GM18861 (cell line): Measurements from ENCODE around the gene ZFAND2B.
A peak's percentile ranks its signal among the peaks of the same experiment; 100 is the strongest.
"Not testable (repeated sequence)": the region's sequence is repeated elsewhere in the genome, so short reads cannot be mapped to it uniquely, and the experiment has no call there.

Experiments
- ATAC-seq: cut with Tn5 transposase; IDR thresholded peaks from one replicate; pipeline ENCODE4 v1.9.1; 2021; ENCODE audit not compliant: unreplicated experiment

Gene ZFAND2B

GRCh38 chr2:219175928-219176817 is 30.4 kb upstream of the ZFAND2B start:
- ATAC-seq: peak; percentile 18

- peak; percentile 55 for ATAC-seq
Observed at GRCh38 chr2:219176818-219177551, 29.6 kb upstream of the ZFAND2B start, which contains the start of gene CNPPD1. TSS of gene CNPPD1 (minus strand) at chr2:219176925. CDS start at chr2:219176828, 97 bp downstream.

- ATAC-seq: peak; percentile 28
Observed at GRCh38 chr2:219177552-219178376, 28.8 kb upstream of the ZFAND2B start, which contains the start of gene RETREG2. TSS of gene RETREG2 (plus strand) at chr2:219178275. CDS start at chr2:219178353, 78 bp downstream.

- peak; percentile 4 for ATAC-seq
Observed at GRCh38 chr2:219178377-219179175, 28.0 kb upstream of the ZFAND2B start.

- ATAC-seq: no peak
Observed at GRCh38 chr2:219179601-219180465, 26.7 kb upstream of the ZFAND2B start.

GRCh38 chr2:219180961-219181360 is 25.6 kb upstream of the ZFAND2B start:
- no peak for ATAC-seq

- ATAC-seq: no peak
Observed at GRCh38 chr2:219181531-219181930, 25.1 kb upstream of the ZFAND2B start.

- no peak for ATAC-seq
Observed at GRCh38 chr2:219182331-219183150, 24.0 kb upstream of the ZFAND2B start.

GRCh38 chr2:219183151-219183772 is 23.3 kb upstream of the ZFAND2B start:
- no peak for ATAC-seq

GRCh38 chr2:219184121-219184520 is 22.5 kb upstream of the ZFAND2B start:
- no peak for ATAC-seq

- no peak for ATAC-seq
Observed at GRCh38 chr2:219186754-219187456, 19.7 kb upstream of the ZFAND2B start.

GRCh38 chr2:219197388-219197787 is 9.2 kb upstream of the ZFAND2B start:
- no peak for ATAC-seq

- no peak for ATAC-seq
Observed at GRCh38 chr2:219198974-219199373, 7.6 kb upstream of the ZFAND2B start.

- ATAC-seq: no peak
Observed at GRCh38 chr2:219199470-219200211, 6.9 kb upstream of the ZFAND2B start.

GRCh38 chr2:219200502-219201326 is 5.9 kb upstream of the ZFAND2B start:
- ATAC-seq: not testable (repeated sequence)

- not testable (repeated sequence) for ATAC-seq
Observed at GRCh38 chr2:219201331-219201730, 5.3 kb upstream of the ZFAND2B start.
